Panc1 (cell line): ENCODE measurements around the gene AWAT2. TPM values are rescaled to one million over a fixed set of nuclear protein-coding genes. Genes with fewer than 3 reads are reported as not detected.

Source experiments
- ATAC-seq: fragments of 200-7000 bp; cut with Tn5 transposase; 2 replicates; pipeline ENCODE4 v1.9.1; 2020; ENCODE audit warnings: mild to moderate bottlenecking, moderate library complexity
- BruUV-seq: library from RNA; stranded (reverse); fragments of 400-500 nt; replicated peaks from 2 replicates; lab custom pipeline; 2021; lab: Mats Ljungman, UMichigan
- CTCF ChIA-PET: fragments of 300-600 bp; sonication (Branson Sonifier 250); formaldehyde crosslinking; loops from one replicate; lab custom pipeline; 2022; ENCODE audit warnings: antibody characterized with exemption; lab: Charles Lee
- POLR2A ChIA-PET: fragments of 300-600 bp; sonication (Branson Sonifier 250); formaldehyde crosslinking; loops from one replicate; lab custom pipeline; 2022; ENCODE audit warnings: antibody characterized with exemption; lab: Charles Lee
- DNase-seq: peaks from one replicate; pipeline ENCODE4 v3.0.0-alpha.2; 2010; ENCODE audit warnings: low read depth, low spot score
- H3K27ac ChIP-seq: 2 replicates; pipeline ENCODE4 v1.5.1; 2011; ENCODE audit warnings: mild to moderate bottlenecking, low read length, inconsistent platforms
- H3K27me3 ChIP-seq: fragments of 200-500 bp; sonication (Bioruptor generic); 2 replicates; pipeline ENCODE4 v1.6.0; 2014; ENCODE audit warnings: low read length, inconsistent platforms; ENCODE audit not compliant: control insufficient read depth, insufficient read depth
- H3K36me3 ChIP-seq: fragments of 200-500 bp; sonication (Bioruptor generic); 2 replicates; pipeline ENCODE4 v1.5.1; 2014; ENCODE audit warnings: inconsistent platforms, mild to moderate bottlenecking, low read length, moderate library complexity; ENCODE audit not compliant: control insufficient read depth, insufficient read depth
- H3K4me1 ChIP-seq: 2 replicates; pipeline ENCODE4 v1.5.1; 2011; ENCODE audit warnings: inconsistent platforms, mild to moderate bottlenecking, low read length, moderate library complexity; ENCODE audit not compliant: control insufficient read depth, insufficient read depth
- H3K4me3 ChIP-seq, 2 experiments: 2 replicates each; pipeline ENCODE4 v1.5.1; 2011 to 2012; ENCODE audit warnings: low read depth in 2 of 2, low read length in 2 of 2, mild to moderate bottlenecking in 2 of 2, inconsistent platforms in 1 of 2, moderate library complexity in 1 of 2
- H3K9me3 ChIP-seq: fragments of 200-500 bp; sonication (Bioruptor generic); 2 replicates; pipeline ENCODE4 v1.5.1; 2014; ENCODE audit warnings: low read depth, mild to moderate bottlenecking, inconsistent platforms, low read length, moderate library complexity; ENCODE audit not compliant: control insufficient read depth, insufficient read depth
- POLR2AphosphoS5 ChIP-seq: IDR thresholded peaks from 2 replicates; pipeline ENCODE4 v1.6.1; 2012; ENCODE audit warnings: mild to moderate bottlenecking, low read depth, low read length, moderate library complexity
- SIN3A ChIP-seq: IDR thresholded peaks from 2 replicates; pipeline ENCODE4 v1.6.1; 2012; ENCODE audit warnings: low read depth, mild to moderate bottlenecking, low read length, moderate library complexity, borderline replicate concordance; ENCODE audit not compliant: insufficient read depth
- TCF7L2 ChIP-seq: IDR thresholded peaks from 2 replicates; pipeline ENCODE4 v1.6.1; 2011; ENCODE audit warnings: mild to moderate bottlenecking, low read depth, low read length, inconsistent platforms
- in situ Hi-C: cut with HindIII; loops from 2 replicates; pipeline ENCODE4 v1.10.0; 2016; ENCODE audit warnings: low sequenced_read_pairs, low pct_unique_long_range_greater_than_20kb
- intact Hi-C: fragments of 100-400 bp; cut with micrococcal nuclease; formaldehyde crosslinking; loops from one replicate; pipeline ENCODE4 v1.10.0; 2022; ENCODE audit not compliant: unreplicated experiment
- total RNA-seq: library from RNA; stranded (reverse); gene quantifications from one replicate; pipeline ENCODE4 v1.2.1, GENCODE V29; 2021; ENCODE audit not compliant: unreplicated experiment
- TF ChIP-seq, protein P1 (sequence below): fragments of 450-650 bp; IDR thresholded peaks from 2 replicates; pipeline ENCODE4 v1.5.1; 2017; ENCODE audit warnings: mild to moderate bottlenecking
- TF ChIP-seq, protein P2 (sequence below), 2 experiments: IDR thresholded peaks; 2 replicates each; pipeline ENCODE4 v1.6.1; 2011 to 2012; ENCODE audit warnings: low read depth in 2 of 2, control low read depth in 1 of 2, low read length in 1 of 2, mild to moderate bottlenecking in 1 of 2, moderate library complexity in 1 of 2; ENCODE audit not compliant: insufficient read depth in 1 of 2

The AWAT2 gene
- total RNA-seq, 1 experiment from 2014 or later, result not detected

DNA sequence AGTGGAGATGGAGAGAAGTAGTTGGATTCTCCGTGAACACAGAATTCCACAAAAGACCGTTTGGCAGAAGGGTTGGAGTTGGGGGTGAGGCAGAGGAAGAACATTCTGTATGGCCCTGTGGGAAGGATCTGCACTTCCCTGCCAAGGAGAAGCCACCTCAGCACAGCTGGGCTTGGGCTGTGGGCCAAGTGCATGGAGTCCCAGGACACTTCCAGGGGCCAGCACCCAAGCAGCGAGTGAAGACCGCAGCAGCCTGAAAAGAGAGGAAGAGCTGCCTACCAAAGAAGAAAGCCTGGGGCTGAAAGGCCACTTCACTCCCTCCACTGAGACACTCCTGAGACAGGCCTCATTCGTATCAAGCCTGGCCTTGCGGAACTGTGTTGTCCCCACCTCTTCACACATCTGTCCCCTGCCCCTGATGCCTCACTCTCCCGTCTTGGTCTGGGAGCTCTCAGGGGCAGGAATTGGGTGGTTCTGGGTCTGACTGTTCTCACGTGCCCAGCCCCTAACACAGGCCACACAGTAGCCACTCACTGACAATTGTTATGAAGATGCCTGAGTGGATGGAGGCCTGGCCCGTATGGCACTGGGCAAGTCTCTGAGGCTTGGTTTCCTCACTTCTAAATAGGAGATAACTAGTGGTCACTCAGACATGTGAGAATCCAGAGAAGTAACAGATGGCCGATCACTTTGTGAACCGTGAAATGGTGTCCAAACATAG lies 3.3 kb upstream of the AWAT2 start:
- Histone ChIP-seq H3K36me3 (no peaks in the 10 kb centered on the region), H3K27ac (no peak overlapping the region), H3K4me3 (no peak overlapping the region), H3K27me3 (no peaks in the 10 kb centered on the region), H3K4me1 (no peaks in the 10 kb centered on the region), H3K9me3 (no peaks in the 10 kb centered on the region)
- ChIA-PET POLR2A (no interaction called here), CTCF (no interaction called here)
- intact Hi-C loops, result no loop called here
- TF ChIP-seq, protein P1, sequence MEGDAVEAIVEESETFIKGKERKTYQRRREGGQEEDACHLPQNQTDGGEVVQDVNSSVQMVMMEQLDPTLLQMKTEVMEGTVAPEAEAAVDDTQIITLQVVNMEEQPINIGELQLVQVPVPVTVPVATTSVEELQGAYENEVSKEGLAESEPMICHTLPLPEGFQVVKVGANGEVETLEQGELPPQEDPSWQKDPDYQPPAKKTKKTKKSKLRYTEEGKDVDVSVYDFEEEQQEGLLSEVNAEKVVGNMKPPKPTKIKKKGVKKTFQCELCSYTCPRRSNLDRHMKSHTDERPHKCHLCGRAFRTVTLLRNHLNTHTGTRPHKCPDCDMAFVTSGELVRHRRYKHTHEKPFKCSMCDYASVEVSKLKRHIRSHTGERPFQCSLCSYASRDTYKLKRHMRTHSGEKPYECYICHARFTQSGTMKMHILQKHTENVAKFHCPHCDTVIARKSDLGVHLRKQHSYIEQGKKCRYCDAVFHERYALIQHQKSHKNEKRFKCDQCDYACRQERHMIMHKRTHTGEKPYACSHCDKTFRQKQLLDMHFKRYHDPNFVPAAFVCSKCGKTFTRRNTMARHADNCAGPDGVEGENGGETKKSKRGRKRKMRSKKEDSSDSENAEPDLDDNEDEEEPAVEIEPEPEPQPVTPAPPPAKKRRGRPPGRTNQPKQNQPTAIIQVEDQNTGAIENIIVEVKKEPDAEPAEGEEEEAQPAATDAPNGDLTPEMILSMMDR, result no peak
- TF ChIP-seq POLR2AphosphoS5 (no peak), TCF7L2 (no peak), SIN3A (no peak)
- TF ChIP-seq, protein P2, sequence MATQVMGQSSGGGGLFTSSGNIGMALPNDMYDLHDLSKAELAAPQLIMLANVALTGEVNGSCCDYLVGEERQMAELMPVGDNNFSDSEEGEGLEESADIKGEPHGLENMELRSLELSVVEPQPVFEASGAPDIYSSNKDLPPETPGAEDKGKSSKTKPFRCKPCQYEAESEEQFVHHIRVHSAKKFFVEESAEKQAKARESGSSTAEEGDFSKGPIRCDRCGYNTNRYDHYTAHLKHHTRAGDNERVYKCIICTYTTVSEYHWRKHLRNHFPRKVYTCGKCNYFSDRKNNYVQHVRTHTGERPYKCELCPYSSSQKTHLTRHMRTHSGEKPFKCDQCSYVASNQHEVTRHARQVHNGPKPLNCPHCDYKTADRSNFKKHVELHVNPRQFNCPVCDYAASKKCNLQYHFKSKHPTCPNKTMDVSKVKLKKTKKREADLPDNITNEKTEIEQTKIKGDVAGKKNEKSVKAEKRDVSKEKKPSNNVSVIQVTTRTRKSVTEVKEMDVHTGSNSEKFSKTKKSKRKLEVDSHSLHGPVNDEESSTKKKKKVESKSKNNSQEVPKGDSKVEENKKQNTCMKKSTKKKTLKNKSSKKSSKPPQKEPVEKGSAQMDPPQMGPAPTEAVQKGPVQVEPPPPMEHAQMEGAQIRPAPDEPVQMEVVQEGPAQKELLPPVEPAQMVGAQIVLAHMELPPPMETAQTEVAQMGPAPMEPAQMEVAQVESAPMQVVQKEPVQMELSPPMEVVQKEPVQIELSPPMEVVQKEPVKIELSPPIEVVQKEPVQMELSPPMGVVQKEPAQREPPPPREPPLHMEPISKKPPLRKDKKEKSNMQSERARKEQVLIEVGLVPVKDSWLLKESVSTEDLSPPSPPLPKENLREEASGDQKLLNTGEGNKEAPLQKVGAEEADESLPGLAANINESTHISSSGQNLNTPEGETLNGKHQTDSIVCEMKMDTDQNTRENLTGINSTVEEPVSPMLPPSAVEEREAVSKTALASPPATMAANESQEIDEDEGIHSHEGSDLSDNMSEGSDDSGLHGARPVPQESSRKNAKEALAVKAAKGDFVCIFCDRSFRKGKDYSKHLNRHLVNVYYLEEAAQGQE (IDR thresholded peaks at IDR 0.05; ENCODE audit: insufficient read depth in 1 of 2, low read depth in 2 of 2, low read length in 1 of 2), result no peak
- BruUV-seq, result no TSS peak
- in situ Hi-C loops, result no loop called here
- DNase-seq (no peak), ATAC-seq (no peak)

DNA sequence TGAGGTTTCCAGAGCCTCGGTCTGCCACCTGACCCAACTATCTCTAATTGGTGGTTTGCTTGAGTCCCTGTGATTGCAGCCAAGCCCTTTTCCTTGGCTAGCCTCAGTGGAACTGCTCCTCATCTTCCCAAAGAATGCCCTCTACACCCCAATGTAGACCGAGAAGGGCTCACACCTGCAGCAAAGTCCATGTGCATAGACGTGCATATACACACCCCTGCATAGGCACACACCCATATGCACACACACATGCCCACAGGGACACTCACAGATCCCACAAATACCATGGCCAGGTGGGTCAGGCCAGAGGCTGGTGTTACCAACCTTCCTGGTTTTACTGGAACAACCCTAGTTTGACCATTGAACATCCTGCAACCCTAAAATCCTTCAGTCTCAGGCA lies 332 bp downstream of the AWAT2 start:
- TF ChIP-seq POLR2AphosphoS5 (no peak), SIN3A (no peak), TCF7L2 (no peak)
- TF ChIP-seq, protein P1, result no peak
- TF ChIP-seq, protein P2 (IDR thresholded peaks at IDR 0.05; ENCODE audit: insufficient read depth in 1 of 2, low read depth in 2 of 2, low read length in 1 of 2), result no peak
- ATAC-seq, result no peak
- intact Hi-C loops, result no loop called here
- no peak for DNase-seq
- no peak overlapping the region for H3K27ac ChIP-seq
- no peaks in the 10 kb centered on the region for H3K27me3 ChIP-seq
- H3K36me3 ChIP-seq, result no peaks in the 10 kb centered on the region
- H3K4me1 ChIP-seq, result no peaks in the 10 kb centered on the region
- ChIA-PET CTCF (no interaction called here), POLR2A (no interaction called here)
- H3K9me3 ChIP-seq, result no peaks in the 10 kb centered on the region
- BruUV-seq, result no TSS peak
- in situ Hi-C loops, result no loop called here
- H3K4me3 ChIP-seq, result no peak overlapping the region
